Measurements from ENCODE around the gene EBI3. TPM values are rescaled to one million over a fixed set of nuclear protein-coding genes. Genes with fewer than 3 reads are reported as not detected.
"Not testable (repeated sequence)": the region's sequence is repeated elsewhere in the genome, so short reads cannot be mapped to it uniquely, and the experiment has no call there.

Gene EBI3
- total and polyA plus RNA-seq, 2 experiments from 2014 or later: not detected

DNA sequence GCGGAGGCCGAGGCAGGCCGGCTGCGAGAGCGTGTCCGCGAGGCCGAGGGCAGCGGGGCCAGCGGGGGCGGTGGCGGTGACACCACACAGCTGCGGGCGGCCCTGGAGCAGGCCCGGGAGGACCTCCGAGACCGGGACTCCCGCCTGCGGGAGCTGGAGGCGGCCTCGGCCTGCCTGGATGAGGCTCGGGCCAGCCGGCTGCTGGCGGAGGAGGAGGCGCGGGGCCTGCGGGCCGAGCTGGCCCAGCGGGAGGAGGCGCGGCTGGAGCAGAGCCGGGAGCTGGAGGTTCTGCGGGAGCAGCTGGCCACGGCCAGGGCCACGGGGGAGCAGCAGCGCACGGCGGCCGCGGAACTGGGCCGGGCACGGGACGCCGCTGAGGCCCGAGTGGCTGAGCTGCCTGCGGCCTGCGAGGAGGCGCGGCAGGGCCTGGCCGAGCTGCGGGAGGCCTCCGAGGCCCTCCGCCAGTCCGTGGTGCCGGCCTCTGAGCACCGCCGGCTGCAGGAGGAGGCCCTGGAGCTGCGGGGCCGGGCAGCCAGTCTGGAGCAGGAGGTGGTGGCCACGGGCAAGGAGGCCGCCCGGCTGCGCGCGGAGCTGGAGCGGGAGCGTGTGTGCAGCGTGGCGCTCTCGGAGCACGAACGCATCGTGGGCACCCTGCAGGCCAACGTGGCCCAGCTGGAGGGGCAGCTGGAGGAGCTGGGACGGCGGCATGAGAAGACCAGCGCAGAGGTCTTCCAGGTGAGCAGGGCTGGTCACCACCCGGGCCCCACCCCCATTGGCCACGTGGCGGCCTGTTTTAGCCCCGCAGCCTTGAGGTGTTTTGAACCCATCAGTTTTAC, 11.7 kb upstream of the EBI3 start:
- Histone ChIP-seq H3K36me3 (no peaks in the 10 kb centered on the region), H3K4me3 (no peak overlapping the region), H3K27me3 (no peaks in the 10 kb centered on the region), H3K4me1 (ENCODE audit: low read depth) (no peaks in the 10 kb centered on the region), H3K27ac (no peak overlapping the region), H3K9me3 (ENCODE audit: low read depth) (no peaks in the 10 kb centered on the region)
- DNase-seq (ENCODE audit: low read depth in 1 of 2, low spot score in 1 of 2): no peak
- TF ChIP-seq CTCF (IDR thresholded peaks at IDR 0.05; ENCODE audit: low read depth, low read length): no peak

- H3K36me3 ChIP-seq; H3K4me3 ChIP-seq; H3K27me3 ChIP-seq; H3K9me3 ChIP-seq (ENCODE audit: low read depth); H3K4me1 ChIP-seq (ENCODE audit: low read depth); DNase-seq (ENCODE audit: low read depth in 1 of 2, low spot score in 1 of 2); H3K27ac ChIP-seq: not testable (repeated sequence)
Observed at GRCh38 chr19:4218523-4218922, 10.8 kb upstream of the EBI3 start.

GRCh38 chr19:4220188-4220587, 9.1 kb upstream of the EBI3 start:
- no peaks in the 10 kb centered on the region for H3K9me3 ChIP-seq (ENCODE audit: low read depth)
- no peak overlapping the region for H3K27ac ChIP-seq
- TF ChIP-seq CTCF (IDR thresholded peaks at IDR 0.05; ENCODE audit: low read depth, low read length): no peak
- no peaks in the 10 kb centered on the region for H3K4me1 ChIP-seq (ENCODE audit: low read depth)
- no peaks in the 10 kb centered on the region for H3K27me3 ChIP-seq
- no peaks in the 10 kb centered on the region for H3K36me3 ChIP-seq
- H3K4me3 ChIP-seq: no peak overlapping the region
- no peak for DNase-seq (ENCODE audit: low read depth in 1 of 2, low spot score in 1 of 2)

- Histone ChIP-seq H3K27ac (no peak overlapping the region), H3K36me3 (no peaks in the 10 kb centered on the region), H3K4me3 (no peak overlapping the region), H3K9me3 (ENCODE audit: low read depth) (no peaks in the 10 kb centered on the region), H3K27me3 (no peaks in the 10 kb centered on the region), H3K4me1 (ENCODE audit: low read depth) (no peaks in the 10 kb centered on the region)
- no peak for DNase-seq (ENCODE audit: low read depth in 1 of 2, low spot score in 1 of 2)
- TF ChIP-seq CTCF (IDR thresholded peaks at IDR 0.05; ENCODE audit: low read depth, low read length): no peak
Observed at GRCh38 chr19:4224470-4224869, 4.9 kb upstream of the EBI3 start.

DNA sequence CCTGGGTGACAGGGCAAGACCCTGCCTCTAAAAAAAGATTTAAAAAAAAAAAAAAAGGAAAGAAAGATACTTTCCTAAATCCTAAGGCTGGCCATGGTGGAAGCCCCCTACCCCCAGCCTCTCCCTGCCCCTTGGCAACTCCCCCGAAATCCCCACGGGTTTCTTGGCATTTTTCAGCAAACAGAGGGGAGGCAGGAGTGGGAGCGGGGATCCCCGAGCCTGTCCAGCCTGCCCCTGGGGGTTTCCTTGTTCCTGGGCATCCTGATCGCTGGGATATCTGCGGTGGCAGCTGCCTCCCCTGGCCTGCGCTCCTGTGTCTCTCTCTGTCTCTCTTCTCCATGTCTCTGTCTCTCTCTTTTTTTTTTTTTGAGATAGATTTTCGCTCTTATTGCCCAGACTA, 3.4 kb upstream of the EBI3 start:
- no peak overlapping the region for H3K4me3 ChIP-seq
- H3K27ac ChIP-seq: no peak overlapping the region
- no peaks in the 10 kb centered on the region for H3K4me1 ChIP-seq (ENCODE audit: low read depth)
- TF ChIP-seq CTCF (IDR thresholded peaks at IDR 0.05; ENCODE audit: low read depth, low read length): no peak
- H3K36me3 ChIP-seq: no peaks in the 10 kb centered on the region
- H3K27me3 ChIP-seq: no peaks in the 10 kb centered on the region
- no peaks in the 10 kb centered on the region for H3K9me3 ChIP-seq (ENCODE audit: low read depth)
- no peak for DNase-seq (ENCODE audit: low read depth in 1 of 2, low spot score in 1 of 2)

DNA sequence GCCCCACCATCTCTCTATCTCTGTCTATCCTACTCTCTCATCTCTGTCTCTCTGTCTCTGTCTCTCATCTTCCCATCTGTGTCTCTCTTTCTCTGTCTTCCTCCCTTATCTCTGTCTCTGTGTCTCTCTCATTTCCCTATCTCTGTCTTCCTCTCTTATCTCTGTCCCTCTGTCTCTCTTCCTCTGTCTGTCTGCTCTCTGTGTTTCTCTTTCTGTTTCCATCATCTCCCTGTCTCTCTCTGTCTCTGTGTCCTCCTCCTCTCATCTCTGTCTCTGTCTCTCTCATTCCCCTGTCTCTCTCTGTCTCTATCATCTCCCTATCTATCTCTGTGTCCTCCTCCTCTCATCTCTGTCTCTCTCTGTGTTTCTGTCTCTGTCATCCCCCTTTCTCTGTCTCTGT, 1.6 kb upstream of the EBI3 start:
- H3K36me3 ChIP-seq: no peaks in the 10 kb centered on the region
- H3K27ac ChIP-seq: no peak overlapping the region
- H3K27me3 ChIP-seq: no peaks in the 10 kb centered on the region
- H3K4me1 ChIP-seq (ENCODE audit: low read depth): no peaks in the 10 kb centered on the region
- no peak for DNase-seq (ENCODE audit: low read depth in 1 of 2, low spot score in 1 of 2)
- TF ChIP-seq CTCF (IDR thresholded peaks at IDR 0.05; ENCODE audit: low read depth, low read length): no peak
- H3K9me3 ChIP-seq (ENCODE audit: low read depth): no peaks in the 10 kb centered on the region
- no peak overlapping the region for H3K4me3 ChIP-seq
